Mammary epithelial cell (primary cell): ENCODE results near the gene SLC6A5.

Source experiments
- CTCF ChIP-seq, 2 donors: IDR thresholded peaks in 1 of 2; conservative IDR thresholded peaks in 1 of 2; 2 replicates each; pipeline ENCODE4 v1.5.1; 2011 to 2012; ENCODE audit warnings: inconsistent platforms in 2 of 2, low read length in 2 of 2, mild to moderate bottlenecking in 2 of 2, control low read depth in 1 of 2, low read depth in 1 of 2; ENCODE audit not compliant: insufficient read depth in 1 of 2; ENCODE audit errors: extremely low read depth in 1 of 2
- EZH2 ChIP-seq: IDR thresholded peaks from 2 replicates; pipeline ENCODE4 v1.6.1; 2012; ENCODE audit warnings: low read length, inconsistent platforms, borderline replicate concordance

- TF ChIP-seq CTCF (conservative IDR thresholded peaks at IDR 0.05 in 1 of 2, IDR thresholded peaks at IDR 0.05 in 1 of 2; ENCODE audit: extremely low read depth in 1 of 2, insufficient read depth in 1 of 2, low read depth in 1 of 2, low read length in 2 of 2) = no peak
- peak; percentile 8 for TF ChIP-seq EZH2
Observed at GRCh38 chr11:20605602-20606091, 6.2 kb downstream of the SLC6A5 start.
